DOHH2 (cell line): ENCODE data around the gene GLOD5.

Source experiments
- H3F3A ChIP-seq: fragments of 200-600 bp; sonication (generic), shearing (Covaris generic); 2 replicates; pipeline ENCODE4 v1.6.0; 2016; ENCODE audit warnings: antibody characterized with exemption, mild to moderate bottlenecking; ENCODE audit not compliant: control insufficient read depth, insufficient read depth
- H3K27ac ChIP-seq: fragments of 200-600 bp; sonication (generic); 2 replicates; pipeline ENCODE4 v1.5.1; 2014; ENCODE audit warnings: low read depth, mild to moderate bottlenecking, low read length, moderate library complexity
- H3K27me3 ChIP-seq: fragments of 200-600 bp; sonication (generic); 2 replicates; pipeline ENCODE4 v1.6.1; 2014; ENCODE audit warnings: mild to moderate bottlenecking, low read length, mixed read lengths; ENCODE audit not compliant: control insufficient read depth
- H3K36me3 ChIP-seq: fragments of 200-600 bp; sonication (generic); 2 replicates; pipeline ENCODE4 v1.6.1; 2014; ENCODE audit warnings: mild to moderate bottlenecking, low read length, moderate library complexity, mixed read lengths; ENCODE audit not compliant: control insufficient read depth
- H3K4me1 ChIP-seq: fragments of 200-600 bp; sonication (generic); 2 replicates; pipeline ENCODE4 v1.6.1; 2014; ENCODE audit warnings: mild to moderate bottlenecking, low read length, mixed read lengths; ENCODE audit not compliant: control insufficient read depth
- H3K4me2 ChIP-seq: fragments of 200-600 bp; sonication (generic); 2 replicates; pipeline ENCODE4 v1.6.0; 2014; ENCODE audit warnings: mild to moderate bottlenecking, low read length, moderate library complexity
- H3K4me3 ChIP-seq: fragments of 200-600 bp; sonication (generic); 2 replicates; pipeline ENCODE4 v1.5.1; 2014; ENCODE audit warnings: mild to moderate bottlenecking, low read length, mixed read lengths
- H3K79me2 ChIP-seq: fragments of 200-600 bp; sonication (generic); 2 replicates; pipeline ENCODE4 v1.6.1; 2014; ENCODE audit warnings: mild to moderate bottlenecking, low read length, mixed read lengths; ENCODE audit not compliant: control insufficient read depth
- H3K9me2 ChIP-seq: fragments of 200-600 bp; sonication (generic); replicated peaks from 2 replicates; pipeline ENCODE4 v1.6.1; 2014; ENCODE audit warnings: mild to moderate bottlenecking, low read length, mixed read lengths; ENCODE audit not compliant: control insufficient read depth
- H3K9me3 ChIP-seq: fragments of 200-600 bp; sonication (generic); 2 replicates; pipeline ENCODE4 v1.6.1; 2014; ENCODE audit warnings: antibody characterized with exemption, low read length, mixed read lengths; ENCODE audit not compliant: control insufficient read depth, insufficient read depth
- H4K20me1 ChIP-seq: fragments of 200-600 bp; sonication (generic); 2 replicates; pipeline ENCODE4 v1.6.0; 2014; ENCODE audit warnings: low read depth, mild to moderate bottlenecking, antibody characterized with exemption, low read length, moderate library complexity; ENCODE audit not compliant: control insufficient read depth, insufficient read depth
- EZH2phosphoT487 ChIP-seq: fragments of 200-600 bp; sonication (generic); IDR thresholded peaks from 2 replicates; pipeline ENCODE4 v1.6.1; 2017; ENCODE audit warnings: borderline replicate concordance, mild to moderate bottlenecking, antibody characterized with exemption, low read length, moderate library complexity, mixed read lengths
- TF ChIP-seq, protein P1 (sequence below): fragments of 200-600 bp; sonication (generic); IDR thresholded peaks from one replicate; pipeline ENCODE4 v1.5.1; 2014; ENCODE audit warnings: antibody characterized with exemption, mild to moderate bottlenecking, low read depth, low read length; ENCODE audit not compliant: poor library complexity, severe bottlenecking

Gene GLOD5

GRCh38 chrX:48745222-48745621, 16.3 kb upstream of the GLOD5 start:
- no peaks in the 10 kb centered on the region for H4K20me1 ChIP-seq
- H3K4me1 ChIP-seq, result no peaks in the 10 kb centered on the region
- no peaks in the 10 kb centered on the region for H3F3A ChIP-seq
- no peak for TF ChIP-seq EZH2phosphoT487
- TF ChIP-seq, protein P1, sequence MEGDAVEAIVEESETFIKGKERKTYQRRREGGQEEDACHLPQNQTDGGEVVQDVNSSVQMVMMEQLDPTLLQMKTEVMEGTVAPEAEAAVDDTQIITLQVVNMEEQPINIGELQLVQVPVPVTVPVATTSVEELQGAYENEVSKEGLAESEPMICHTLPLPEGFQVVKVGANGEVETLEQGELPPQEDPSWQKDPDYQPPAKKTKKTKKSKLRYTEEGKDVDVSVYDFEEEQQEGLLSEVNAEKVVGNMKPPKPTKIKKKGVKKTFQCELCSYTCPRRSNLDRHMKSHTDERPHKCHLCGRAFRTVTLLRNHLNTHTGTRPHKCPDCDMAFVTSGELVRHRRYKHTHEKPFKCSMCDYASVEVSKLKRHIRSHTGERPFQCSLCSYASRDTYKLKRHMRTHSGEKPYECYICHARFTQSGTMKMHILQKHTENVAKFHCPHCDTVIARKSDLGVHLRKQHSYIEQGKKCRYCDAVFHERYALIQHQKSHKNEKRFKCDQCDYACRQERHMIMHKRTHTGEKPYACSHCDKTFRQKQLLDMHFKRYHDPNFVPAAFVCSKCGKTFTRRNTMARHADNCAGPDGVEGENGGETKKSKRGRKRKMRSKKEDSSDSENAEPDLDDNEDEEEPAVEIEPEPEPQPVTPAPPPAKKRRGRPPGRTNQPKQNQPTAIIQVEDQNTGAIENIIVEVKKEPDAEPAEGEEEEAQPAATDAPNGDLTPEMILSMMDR, result no peak
- H3K27me3 ChIP-seq, result no peaks in the 10 kb centered on the region
- no peak overlapping the region for H3K4me3 ChIP-seq
- no peak overlapping the region for H3K4me2 ChIP-seq
- no peaks in the 10 kb centered on the region for H3K9me3 ChIP-seq
- no peaks in the 10 kb centered on the region for H3K9me2 ChIP-seq
- H3K27ac ChIP-seq, result no peak overlapping the region
- no peaks in the 10 kb centered on the region for H3K36me3 ChIP-seq
- H3K79me2 ChIP-seq, result no peaks in the 10 kb centered on the region

DNA sequence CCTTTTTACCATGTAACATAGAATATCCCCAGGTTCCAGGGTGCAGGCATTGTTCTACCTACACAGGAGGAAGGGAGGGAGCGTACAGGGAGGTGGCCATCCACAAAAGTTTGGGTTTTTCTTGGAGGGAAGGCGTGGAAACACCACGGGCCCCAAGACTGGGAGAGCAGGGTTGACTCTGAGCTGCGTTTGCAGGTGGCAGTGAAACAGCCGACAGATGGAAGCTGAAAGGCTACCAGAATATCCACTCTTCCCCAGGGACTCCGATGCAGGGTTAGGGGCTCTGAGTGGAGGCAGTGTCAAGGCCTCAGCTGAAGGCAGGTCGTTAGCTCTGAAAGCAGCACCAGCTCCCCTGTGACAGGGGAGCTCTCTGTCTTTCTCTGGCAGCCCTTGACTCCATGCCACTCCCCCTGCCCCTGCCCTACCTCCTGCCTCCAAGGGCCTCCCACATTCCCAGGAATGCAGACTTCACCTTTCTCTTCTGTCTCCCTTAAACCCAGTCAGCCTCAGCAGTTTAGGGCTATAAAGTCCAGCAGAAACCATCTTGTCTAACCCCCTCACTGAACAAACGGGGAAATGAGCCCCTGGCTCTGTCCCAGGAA, 14.0 kb upstream of the GLOD5 start:
- Histone ChIP-seq H4K20me1 (no peaks in the 10 kb centered on the region), H3F3A (no peaks in the 10 kb centered on the region), H3K27ac (no peak overlapping the region), H3K4me3 (no peak overlapping the region), H3K4me1 (no peaks in the 10 kb centered on the region), H3K9me3 (no peaks in the 10 kb centered on the region), H3K4me2 (no peak overlapping the region), H3K36me3 (no peaks in the 10 kb centered on the region), H3K27me3 (no peaks in the 10 kb centered on the region), H3K9me2 (no peaks in the 10 kb centered on the region), H3K79me2 (no peaks in the 10 kb centered on the region)
- no peak for TF ChIP-seq EZH2phosphoT487
- TF ChIP-seq, protein P1, result no peak

DNA sequence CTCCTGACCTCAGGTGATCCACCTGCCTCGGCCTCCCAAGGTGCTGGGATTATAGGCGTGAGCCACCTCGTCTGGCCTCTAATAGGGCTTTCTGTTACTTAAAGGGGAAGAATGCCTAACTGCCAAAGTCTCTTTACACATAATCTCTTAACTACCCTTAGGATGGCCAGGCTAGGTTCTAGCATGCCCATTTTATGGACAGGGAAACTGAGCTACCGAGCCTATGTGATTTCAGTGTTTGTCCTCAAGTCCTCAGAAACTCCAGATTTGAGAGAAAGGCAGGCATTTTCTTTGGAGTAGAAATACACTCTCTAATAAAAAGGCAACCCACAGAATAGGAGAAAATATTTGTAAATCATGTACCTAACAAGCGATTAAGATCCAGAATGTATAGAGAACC, 12.4 kb upstream of the GLOD5 start:
- Histone ChIP-seq H3K27ac (no peak overlapping the region), H3K9me3 (no peaks in the 10 kb centered on the region)

More for the DNA sequence above, 12.4 kb upstream of the GLOD5 start:
- H3K79me2 ChIP-seq, result no peaks in the 10 kb centered on the region
- no peaks in the 10 kb centered on the region for H3K27me3 ChIP-seq
- no peaks in the 10 kb centered on the region for H3F3A ChIP-seq
- H3K36me3 ChIP-seq, result no peaks in the 10 kb centered on the region
- H4K20me1 ChIP-seq, result no peaks in the 10 kb centered on the region
- no peaks in the 10 kb centered on the region for H3K9me2 ChIP-seq
- no peak overlapping the region for H3K4me3 ChIP-seq
- TF ChIP-seq, protein P1, result no peak
- no peak for TF ChIP-seq EZH2phosphoT487
- H3K4me2 ChIP-seq, result no peak overlapping the region
- H3K4me1 ChIP-seq, result no peaks in the 10 kb centered on the region
